ENCODE results near the gene LEKR1. TPM values are rescaled to one million over a fixed set of nuclear protein-coding genes. Genes with fewer than 3 reads are reported as not detected.

Gene LEKR1
- total and polyA plus RNA-seq, 11 donors: 0.22 to 1.8 (median 0.89) TPM; not detected in 1

GRCh38 chr3:156834962-156835535 lies 8.9 kb downstream of the LEKR1 start:
- Histone ChIP-seq H3K4me3 (no peak overlapping the region), H3K36me3 (no peaks in the 10 kb centered on the region), H3K27me3 (no peaks in the 10 kb centered on the region), H3K4me1 (no peaks in the 10 kb centered on the region), H3K27ac (no peak overlapping the region), H3K9me3 (no peaks in the 10 kb centered on the region)
- 90 to 96% (median 90%) methylated on average over 5 of the region's 5 CpGs for WGBS, 4 donors
- ATAC-seq (no peak), DNase-seq (no peak)
- intact Hi-C loops (cut with DNase I): loop anchor here in 1 of 10 donors (10.0 kb wide), 1 partner anchor 240 kb away; no protein-coding TSS in a partner anchor
- TF ChIP-seq POLR2A (IDR thresholded peaks at IDR 0.05): no peak
- TF ChIP-seq, protein P1, sequence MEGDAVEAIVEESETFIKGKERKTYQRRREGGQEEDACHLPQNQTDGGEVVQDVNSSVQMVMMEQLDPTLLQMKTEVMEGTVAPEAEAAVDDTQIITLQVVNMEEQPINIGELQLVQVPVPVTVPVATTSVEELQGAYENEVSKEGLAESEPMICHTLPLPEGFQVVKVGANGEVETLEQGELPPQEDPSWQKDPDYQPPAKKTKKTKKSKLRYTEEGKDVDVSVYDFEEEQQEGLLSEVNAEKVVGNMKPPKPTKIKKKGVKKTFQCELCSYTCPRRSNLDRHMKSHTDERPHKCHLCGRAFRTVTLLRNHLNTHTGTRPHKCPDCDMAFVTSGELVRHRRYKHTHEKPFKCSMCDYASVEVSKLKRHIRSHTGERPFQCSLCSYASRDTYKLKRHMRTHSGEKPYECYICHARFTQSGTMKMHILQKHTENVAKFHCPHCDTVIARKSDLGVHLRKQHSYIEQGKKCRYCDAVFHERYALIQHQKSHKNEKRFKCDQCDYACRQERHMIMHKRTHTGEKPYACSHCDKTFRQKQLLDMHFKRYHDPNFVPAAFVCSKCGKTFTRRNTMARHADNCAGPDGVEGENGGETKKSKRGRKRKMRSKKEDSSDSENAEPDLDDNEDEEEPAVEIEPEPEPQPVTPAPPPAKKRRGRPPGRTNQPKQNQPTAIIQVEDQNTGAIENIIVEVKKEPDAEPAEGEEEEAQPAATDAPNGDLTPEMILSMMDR (IDR thresholded peaks at IDR 0.05): no peak

GRCh38 chr3:156836701-156837100 lies 10.5 kb downstream of the LEKR1 start:
- Histone ChIP-seq H3K27me3 (no peaks in the 10 kb centered on the region), H3K4me3 (no peak overlapping the region), H3K9me3 (no peaks in the 10 kb centered on the region), H3K4me1 (no peaks in the 10 kb centered on the region), H3K36me3 (no peaks in the 10 kb centered on the region), H3K27ac (no peak overlapping the region)
- DNase-seq: no peak
- ATAC-seq: no peak
- no peak for TF ChIP-seq POLR2A (IDR thresholded peaks at IDR 0.05)
- TF ChIP-seq, protein P1 (IDR thresholded peaks at IDR 0.05): no peak
- intact Hi-C loops (cut with DNase I): loop anchor here in 1 of 10 donors (10.0 kb wide), 1 partner anchor 238 kb away; no protein-coding TSS in a partner anchor

DNA sequence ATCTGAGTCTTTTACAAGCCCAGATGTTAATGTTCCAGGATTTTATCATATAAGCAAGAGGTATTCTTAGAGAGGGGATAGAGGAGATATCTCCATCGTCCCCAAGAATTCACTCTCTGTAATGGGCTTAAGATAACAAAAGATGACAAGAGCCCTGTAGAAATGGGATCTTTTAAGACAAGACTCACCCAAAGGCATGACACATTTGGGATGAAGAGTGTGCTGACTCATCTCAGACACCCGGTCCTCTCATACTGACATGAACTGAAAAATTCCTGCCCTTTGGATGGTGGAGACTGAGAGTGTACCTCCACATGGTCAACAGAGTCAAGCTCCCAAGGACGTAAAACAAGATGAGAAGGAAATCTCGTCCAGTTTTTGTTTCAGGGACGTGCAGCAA lies 11.0 kb downstream of the LEKR1 start:
- no peaks in the 10 kb centered on the region for H3K36me3 ChIP-seq
- H3K4me3 ChIP-seq: no peak overlapping the region
- H3K9me3 ChIP-seq: no peaks in the 10 kb centered on the region
- 62 to 71% (median 66%) methylated on average over 5 of the region's 5 CpGs for WGBS, 4 donors
- no peak for TF ChIP-seq POLR2A (IDR thresholded peaks at IDR 0.05)
- TF ChIP-seq, protein P1 (IDR thresholded peaks at IDR 0.05): no peak
- DNase-seq: no peak
- no peaks in the 10 kb centered on the region for H3K27me3 ChIP-seq
- no peak overlapping the region for H3K27ac ChIP-seq
- no peak for ATAC-seq
- intact Hi-C loops (cut with DNase I): loop anchor here in 1 of 10 donors (10.0 kb wide), 1 partner anchor 238 kb away; no protein-coding TSS in a partner anchor
- no peaks in the 10 kb centered on the region for H3K4me1 ChIP-seq

GRCh38 chr3:156838035-156838434 lies 11.9 kb downstream of the LEKR1 start:
- H3K9me3 ChIP-seq: no peaks in the 10 kb centered on the region
- DNase-seq (no peak), ATAC-seq (no peak)
- 91 to 98% (median 93%) methylated on average over 3 of the region's 3 CpGs for WGBS, 4 donors
- intact Hi-C loops (cut with DNase I): loop anchor here in 1 of 10 donors (10.0 kb wide), 1 partner anchor 237 kb away; no protein-coding TSS in a partner anchor
- TF ChIP-seq, protein P1 (IDR thresholded peaks at IDR 0.05): no peak
- TF ChIP-seq POLR2A (IDR thresholded peaks at IDR 0.05): no peak
- no peaks in the 10 kb centered on the region for H3K36me3 ChIP-seq
- peaks cover 0 to 7% (median 0%) of the 10 kb centered on the region in 12 donors for H3K4me1 ChIP-seq
- no peak overlapping the region for H3K4me3 ChIP-seq
- H3K27me3 ChIP-seq: no peaks in the 10 kb centered on the region
- no peak overlapping the region for H3K27ac ChIP-seq
